GM10266 (cell line): Measurements from ENCODE around the gene KLRC2.
"Not testable (repeated sequence)": the region's sequence is repeated elsewhere in the genome, so short reads cannot be mapped to it uniquely, and the experiment has no call there.

Experiments
- DNase-seq: peaks from one replicate; pipeline ENCODE4 v3.0.0; 2012; ENCODE audit errors: extremely low spot score
- CTCF ChIP-seq: IDR thresholded peaks from 2 replicates; pipeline ENCODE4 v1.5.1; 2012; ENCODE audit warnings: mild to moderate bottlenecking, low read depth; ENCODE audit not compliant: control insufficient read depth, insufficient read depth; ENCODE audit errors: missing control alignments

Gene KLRC2

GRCh38 chr12:10408842-10409241, 27.0 kb downstream of the KLRC2 start:
- no peak for TF ChIP-seq CTCF
- DNase-seq, result no peak

GRCh38 chr12:10406725-10407124, 29.1 kb downstream of the KLRC2 start:
- TF ChIP-seq CTCF, result no peak
- no peak for DNase-seq

GRCh38 chr12:10405294-10405693, 30.5 kb downstream of the KLRC2 start:
- no peak for TF ChIP-seq CTCF
- DNase-seq, result no peak

GRCh38 chr12:10404798-10405197, 31.0 kb downstream of the KLRC2 start:
- no peak for DNase-seq
- TF ChIP-seq CTCF, result no peak

GRCh38 chr12:10400829-10401228, 35.0 kb downstream of the KLRC2 start:
- no peak for DNase-seq

GRCh38 chr12:10398168-10398567, 37.6 kb downstream of the KLRC2 start:
- no peak for DNase-seq
- TF ChIP-seq CTCF, result no peak

More at GRCh38 chr12:10400829-10401228, 35.0 kb downstream of the KLRC2 start:
- TF ChIP-seq CTCF, result no peak

GRCh38 chr12:10397296-10397695, 38.5 kb downstream of the KLRC2 start:
- DNase-seq, result no peak
- no peak for TF ChIP-seq CTCF

- DNase-seq, result not testable (repeated sequence)
These were observed 39.6 kb downstream of the KLRC2 start for GRCh38 chr12:10396176-10396575.
